Stomach (tissue), 4 donors: ENCODE results near the gene ACTL7B.

Source experiments
- CTCF ChIP-seq, 7 experiments: fragments of 450-650 bp in 4 of 7; fragments of 200-600 bp in 3 of 7; sonication (generic) in 3 of 7; IDR thresholded peaks; one replicate each; pipeline ENCODE4 v1.5.1; 2016 to 2019; ENCODE audit warnings: antibody characterized with exemption in 7 of 7, control low read depth in 2 of 7, mild to moderate bottlenecking in 1 of 7
- POLR2A ChIP-seq, 4 donors: fragments of 450-650 bp; IDR thresholded peaks; one replicate each; pipeline ENCODE4 v1.6.1; 2016; ENCODE audit warnings: antibody characterized with exemption in 4 of 4, control low read depth in 2 of 4, mild to moderate bottlenecking in 1 of 4, moderate library complexity in 1 of 4

DNA sequence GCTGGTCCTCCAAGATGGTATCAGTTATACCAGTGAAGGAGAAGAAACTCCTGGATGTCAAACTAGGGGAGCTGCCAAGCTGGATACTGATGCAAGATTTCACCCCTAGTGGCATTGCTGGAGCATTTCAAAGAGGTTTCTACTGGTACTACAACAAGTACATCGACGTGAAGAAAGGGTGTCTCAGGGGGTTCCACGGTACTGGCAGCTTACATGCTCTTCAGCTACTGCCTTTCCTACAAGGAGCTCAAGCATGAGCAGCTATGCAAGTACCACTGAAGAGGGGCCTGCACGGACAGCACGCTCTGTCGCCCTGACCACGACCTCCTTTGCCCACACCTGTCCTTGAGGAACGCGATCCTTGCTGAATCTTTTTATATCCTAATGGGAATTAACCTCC lies 19.5 kb downstream of the ACTL7B start:
- TF ChIP-seq POLR2A (IDR thresholded peaks at IDR 0.05), result no peak
- no peak for TF ChIP-seq CTCF (IDR thresholded peaks at IDR 0.05)
